GM19397 (cell line): ENCODE results near the gene EFNB2.

Experiments
- ATAC-seq: cut with Tn5 transposase; IDR thresholded peaks from one replicate; pipeline ENCODE4 v1.9.1; 2021; ENCODE audit warnings: mild to moderate bottlenecking, moderate library complexity; ENCODE audit not compliant: unreplicated experiment

EFNB2 gene

GRCh38 chr13:106488076-106488475 is 47.4 kb downstream of the EFNB2 start:
- ATAC-seq: no peak

- ATAC-seq: no peak
Measured at GRCh38 chr13:106487129-106487528, 48.3 kb downstream of the EFNB2 start.

GRCh38 chr13:106486287-106486686 is 49.2 kb downstream of the EFNB2 start:
- ATAC-seq: no peak

- no peak for ATAC-seq
Measured at GRCh38 chr13:106484537-106485193, 50.8 kb downstream of the EFNB2 start.

GRCh38 chr13:106484084-106484483 is 51.4 kb downstream of the EFNB2 start:
- ATAC-seq: no peak

GRCh38 chr13:106481919-106482318 is 53.5 kb downstream of the EFNB2 start:
- ATAC-seq: no peak

- no peak for ATAC-seq
Measured at GRCh38 chr13:106480351-106480910, 55.0 kb downstream of the EFNB2 start.

GRCh38 chr13:106479929-106480328 is 55.5 kb downstream of the EFNB2 start:
- ATAC-seq: no peak

GRCh38 chr13:106478116-106478515 is 57.3 kb downstream of the EFNB2 start:
- no peak for ATAC-seq

GRCh38 chr13:106477303-106477702 is 58.2 kb downstream of the EFNB2 start:
- no peak for ATAC-seq

GRCh38 chr13:106475852-106476251 is 59.6 kb downstream of the EFNB2 start:
- no peak for ATAC-seq

GRCh38 chr13:106474912-106475311 is 60.5 kb downstream of the EFNB2 start:
- ATAC-seq: no peak

- no peak for ATAC-seq
Measured at GRCh38 chr13:106473154-106473553, 62.3 kb downstream of the EFNB2 start.

- no peak for ATAC-seq
Measured at GRCh38 chr13:106472621-106473020, 62.8 kb downstream of the EFNB2 start.

GRCh38 chr13:106471957-106472543 is 63.4 kb downstream of the EFNB2 start:
- ATAC-seq: peak; percentile 63

GRCh38 chr13:106470576-106470975 is 64.9 kb downstream of the EFNB2 start:
- no peak for ATAC-seq

- ATAC-seq: no peak
Measured at GRCh38 chr13:106468744-106469590, 66.5 kb downstream of the EFNB2 start.

- no peak for ATAC-seq
Measured at GRCh38 chr13:106468207-106468606, 67.3 kb downstream of the EFNB2 start.

- no peak for ATAC-seq
Measured at GRCh38 chr13:106467427-106468122, 67.9 kb downstream of the EFNB2 start.

- ATAC-seq: no peak
Measured at GRCh38 chr13:106466691-106467426, 68.6 kb downstream of the EFNB2 start.
